HG03378 (cell line): ENCODE measurements around the gene THSD7A.
"Not testable (repeated sequence)": the region's sequence is repeated elsewhere in the genome, so short reads cannot be mapped to it uniquely, and the experiment has no call there.

Experiments
- ATAC-seq: cut with Tn5 transposase; IDR thresholded peaks from one replicate; pipeline ENCODE4 v1.9.1; 2021; ENCODE audit warnings: mild to moderate bottlenecking, moderate library complexity; ENCODE audit not compliant: unreplicated experiment

The THSD7A gene

DNA sequence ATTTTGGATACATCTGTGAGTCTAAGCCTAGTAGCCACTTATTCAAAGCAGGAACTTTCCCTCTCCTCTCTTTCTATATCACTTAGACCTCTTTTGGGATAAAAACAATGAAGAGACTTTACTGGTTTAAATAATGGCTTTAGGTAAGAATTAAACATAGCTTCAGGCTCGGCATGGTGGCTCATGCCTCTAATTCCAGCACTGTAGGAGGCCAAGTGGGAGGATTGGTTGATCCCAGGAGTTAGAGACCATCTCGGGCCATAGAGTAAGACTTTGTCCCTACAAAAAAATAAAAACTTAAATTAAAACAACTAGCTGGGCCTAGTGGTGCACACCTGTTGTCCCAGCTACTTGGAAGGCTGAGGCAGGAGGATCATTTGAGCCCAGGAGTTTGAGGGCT, 304.3 kb downstream of the THSD7A start:
- ATAC-seq = no peak

DNA sequence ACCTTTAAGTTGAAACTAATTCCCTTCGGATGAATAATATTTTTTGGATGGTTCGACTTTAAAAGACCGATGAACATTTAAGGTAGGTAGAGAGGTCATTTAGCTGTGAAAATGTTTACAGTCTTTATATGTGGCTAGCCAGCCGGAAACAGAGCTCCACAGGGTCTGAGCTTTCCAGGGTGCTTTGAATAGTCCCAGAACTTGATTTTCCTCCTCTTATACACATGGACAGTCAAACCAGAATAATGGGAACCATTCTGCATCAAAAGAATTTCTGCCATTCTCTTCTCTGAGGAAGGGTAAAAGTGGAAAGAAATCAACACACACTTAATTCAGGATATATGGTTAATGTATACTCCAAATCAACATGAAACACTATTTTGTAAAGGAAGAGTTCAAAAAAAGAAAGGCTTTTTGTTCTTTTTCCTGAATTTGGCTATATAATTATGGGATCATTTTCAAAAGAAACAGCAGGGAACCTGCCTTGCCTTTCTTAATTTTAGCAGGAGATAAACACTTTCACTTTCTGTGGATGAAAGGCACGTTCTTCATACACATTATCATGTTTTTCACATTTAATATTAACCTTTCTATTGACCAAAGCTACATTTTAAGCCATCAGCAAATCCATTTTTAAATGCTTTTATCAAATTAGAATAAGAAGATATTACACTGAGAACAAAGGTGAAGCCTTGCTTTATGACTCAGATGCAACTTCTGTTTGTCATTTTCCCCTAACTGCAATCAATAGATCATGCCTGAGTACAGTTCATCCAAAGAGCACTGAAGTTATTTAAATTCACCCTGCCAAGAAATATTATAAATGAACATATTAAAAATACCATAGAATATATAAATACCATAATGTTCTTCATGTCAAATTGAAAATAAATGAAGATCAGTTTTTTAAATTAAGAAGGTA, 307.3 kb downstream of the THSD7A start:
- ATAC-seq = no peak

DNA sequence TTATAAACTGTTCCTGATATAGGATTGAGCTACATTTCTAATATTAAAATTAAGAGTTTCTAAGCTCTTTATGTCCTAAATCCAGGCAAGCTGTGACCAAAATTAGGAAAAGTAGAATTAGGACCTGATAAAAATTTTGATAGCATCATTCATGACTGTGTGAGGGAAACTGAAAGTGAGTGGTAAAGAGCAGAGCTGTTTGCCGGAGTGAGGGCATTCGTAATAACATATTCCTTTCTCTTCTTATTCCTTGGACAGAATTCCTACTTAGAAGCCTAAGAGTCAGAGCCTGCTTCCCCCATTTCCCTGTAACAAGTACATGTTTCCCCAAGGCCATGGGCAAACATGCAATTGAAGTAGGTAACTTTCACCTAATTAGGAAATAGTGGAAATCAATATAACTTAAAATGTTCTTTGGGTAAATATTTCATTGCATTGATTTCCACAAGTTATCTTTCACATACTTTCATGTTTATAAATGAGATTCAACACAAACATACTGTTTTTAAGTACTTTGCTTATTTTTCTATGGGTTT, 310.0 kb downstream of the THSD7A start:
- ATAC-seq = not testable (repeated sequence)

DNA sequence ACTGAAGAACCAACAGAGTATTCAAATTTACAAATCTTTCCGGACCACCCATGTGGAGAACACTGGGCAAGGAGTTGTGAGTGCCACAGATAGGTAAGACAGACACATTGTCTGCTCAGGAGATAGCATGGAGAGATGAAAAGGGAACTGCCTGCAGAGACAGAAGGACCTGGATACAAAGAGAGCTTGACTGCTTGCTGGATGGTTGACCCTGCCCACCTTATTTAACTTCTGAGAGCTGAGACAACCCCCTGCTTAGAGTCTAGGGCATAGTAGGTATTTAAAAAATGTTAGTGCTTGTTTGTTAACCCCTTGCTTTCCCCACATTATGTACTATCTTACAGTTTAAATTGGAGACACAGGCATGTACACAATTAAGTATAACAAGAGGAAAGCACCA, 314.1 kb downstream of the THSD7A start:
- ATAC-seq = no peak

DNA sequence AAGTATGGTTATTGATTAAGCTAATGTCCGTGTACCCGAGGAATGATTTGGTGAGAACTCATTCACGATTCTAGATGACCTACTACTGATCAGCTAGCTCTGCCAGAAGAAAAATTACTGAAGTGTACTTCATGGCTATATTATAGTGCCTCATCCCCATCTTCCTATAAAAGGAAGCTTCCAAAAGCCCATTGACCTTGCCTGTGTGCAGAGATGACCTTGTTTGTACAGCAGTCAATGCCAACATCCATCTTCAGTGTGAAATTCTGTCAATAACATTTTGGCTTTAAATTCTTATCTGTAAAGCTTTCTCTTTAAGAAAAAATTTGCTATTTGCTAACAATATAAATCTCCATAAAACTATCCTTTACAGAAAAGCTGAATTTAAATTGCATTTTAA, 315.7 kb downstream of the THSD7A start:
- ATAC-seq = no peak

DNA sequence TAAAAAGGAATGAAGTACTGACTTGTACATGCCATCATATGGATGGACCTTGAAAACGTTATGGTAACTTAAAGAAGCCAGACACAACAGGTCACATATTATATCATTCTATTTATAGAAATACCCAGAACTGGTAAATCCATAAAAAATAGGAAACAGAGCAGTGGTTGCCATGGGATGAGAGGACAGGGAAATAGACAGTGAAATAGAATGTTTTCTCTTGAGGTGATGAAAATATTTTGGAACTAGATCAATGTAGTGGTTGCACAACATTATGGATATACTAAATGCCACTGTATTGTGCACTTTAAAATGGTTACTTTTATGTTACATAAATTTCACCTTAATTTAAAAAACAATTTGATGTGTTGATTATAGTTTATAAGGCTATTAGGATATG, 318.5 kb downstream of the THSD7A start:
- ATAC-seq = no peak

DNA sequence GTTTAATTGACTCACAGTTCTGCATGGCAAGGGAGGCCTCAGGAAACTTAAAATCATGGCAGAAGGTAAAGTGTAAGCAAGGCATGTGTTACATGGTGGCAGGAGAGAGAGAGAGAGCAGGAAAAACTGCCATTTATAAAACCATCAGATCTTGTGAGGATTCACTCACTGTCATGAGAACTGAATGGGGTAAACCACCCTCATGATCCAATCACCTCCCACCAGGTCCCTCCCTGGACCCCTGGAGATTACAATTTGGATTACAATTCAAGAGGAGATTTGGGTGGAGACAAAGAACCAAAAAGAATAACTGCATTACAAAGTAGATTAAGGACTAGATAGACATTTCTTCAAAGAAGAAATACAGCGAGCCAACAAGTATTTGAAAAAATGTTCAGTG, 324.1 kb downstream of the THSD7A start:
- ATAC-seq = no peak

DNA sequence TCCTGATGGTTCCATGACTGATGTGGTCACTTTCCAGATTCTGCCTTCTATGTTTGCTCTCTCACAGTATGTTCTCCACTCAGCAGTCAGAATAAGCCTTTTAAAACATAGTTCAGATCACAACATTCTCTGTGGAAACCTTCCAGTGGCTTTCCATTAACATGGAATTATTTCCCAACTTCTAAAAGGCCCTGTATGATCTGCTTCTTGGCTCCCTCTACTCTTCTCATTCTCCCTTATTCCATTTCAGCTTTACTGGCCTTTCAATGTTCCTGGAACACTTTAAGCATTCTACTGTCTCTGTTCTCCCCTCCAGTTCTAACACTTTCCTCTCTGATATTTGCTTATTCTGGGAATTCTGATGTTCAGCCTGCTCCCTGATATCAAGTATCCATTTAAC, 325.6 kb downstream of the THSD7A start:
- no peak for ATAC-seq

DNA sequence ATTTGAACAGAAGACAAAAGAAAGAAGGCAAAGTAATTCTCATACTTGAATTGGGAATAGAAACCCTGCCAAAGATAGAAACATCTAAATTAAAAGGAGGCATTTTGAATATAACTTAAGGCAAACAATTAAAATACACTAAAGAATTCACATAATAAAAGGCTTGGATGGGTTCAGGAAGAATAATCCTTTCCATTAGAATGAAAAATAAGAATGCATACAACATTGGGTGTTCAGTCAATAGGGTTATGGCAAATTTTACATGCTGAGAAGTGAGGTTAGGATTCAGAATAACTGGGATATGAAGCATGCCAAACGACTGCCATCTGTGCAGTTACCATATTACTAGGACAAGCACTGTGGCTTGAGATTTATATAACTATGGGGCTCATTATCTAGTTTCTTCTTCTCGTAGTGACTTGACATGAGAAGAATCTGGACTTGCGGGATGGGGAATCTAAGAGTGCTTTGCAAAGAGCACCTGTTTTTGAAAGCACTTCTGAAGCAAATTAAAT, 326.5 kb downstream of the THSD7A start:
- ATAC-seq = no peak

DNA sequence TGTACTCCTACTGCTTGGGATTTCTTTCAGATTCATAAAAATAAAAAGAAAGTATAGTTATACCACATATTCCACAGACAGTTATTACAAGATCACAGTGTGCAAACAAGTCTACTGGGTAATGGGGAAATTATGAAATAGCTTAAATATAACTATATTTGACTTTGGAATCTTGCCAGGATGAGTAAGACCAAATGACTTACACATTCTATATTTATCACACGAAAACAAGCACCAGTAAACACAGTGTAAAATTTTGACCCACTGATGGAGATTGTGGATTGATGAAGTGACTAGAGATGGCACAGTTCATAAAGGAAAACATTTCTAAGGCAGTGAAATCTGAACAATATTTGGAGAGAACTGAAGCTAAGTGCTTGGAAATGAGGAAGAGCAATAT, 339.7 kb downstream of the THSD7A start:
- ATAC-seq = no peak

DNA sequence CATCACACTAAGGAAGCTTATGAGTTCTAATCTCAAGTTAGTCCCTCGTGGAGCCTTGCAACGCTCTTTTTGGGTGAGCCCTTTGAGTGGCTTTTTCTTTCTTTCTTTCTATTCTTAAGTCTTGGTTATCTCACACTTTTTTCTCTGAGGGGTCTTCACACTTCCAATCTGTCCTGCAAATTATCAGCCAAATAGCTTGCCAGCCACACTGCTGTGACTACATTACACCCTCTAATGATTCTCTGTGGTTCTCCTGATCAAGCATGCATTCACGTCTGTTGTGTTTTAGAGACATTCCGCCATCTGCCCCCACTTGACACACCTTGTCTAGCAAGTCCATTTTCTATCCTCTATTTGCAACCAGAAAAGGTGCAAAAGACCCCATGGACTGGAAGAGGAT, 340.2 kb downstream of the THSD7A start:
- ATAC-seq = no peak

DNA sequence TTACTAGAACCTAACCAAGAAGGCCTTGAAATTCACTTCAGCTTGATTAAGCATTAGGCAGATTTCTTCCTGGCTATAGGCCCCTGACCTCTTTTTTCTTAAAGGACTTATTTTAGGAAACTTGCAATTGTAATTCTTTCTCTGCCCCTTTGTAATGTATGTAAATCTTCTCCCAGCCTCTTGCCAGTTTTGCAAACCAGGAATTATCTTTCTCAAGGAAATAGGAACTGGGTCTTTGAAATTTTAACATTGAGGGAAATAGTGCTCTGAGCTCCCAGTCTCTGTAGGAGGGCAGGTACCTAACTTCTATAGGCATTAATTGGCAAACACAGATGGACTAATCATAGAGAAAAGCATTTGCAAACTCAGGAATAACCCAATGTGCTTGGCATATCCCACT, 342.7 kb downstream of the THSD7A start:
- no peak for ATAC-seq

DNA sequence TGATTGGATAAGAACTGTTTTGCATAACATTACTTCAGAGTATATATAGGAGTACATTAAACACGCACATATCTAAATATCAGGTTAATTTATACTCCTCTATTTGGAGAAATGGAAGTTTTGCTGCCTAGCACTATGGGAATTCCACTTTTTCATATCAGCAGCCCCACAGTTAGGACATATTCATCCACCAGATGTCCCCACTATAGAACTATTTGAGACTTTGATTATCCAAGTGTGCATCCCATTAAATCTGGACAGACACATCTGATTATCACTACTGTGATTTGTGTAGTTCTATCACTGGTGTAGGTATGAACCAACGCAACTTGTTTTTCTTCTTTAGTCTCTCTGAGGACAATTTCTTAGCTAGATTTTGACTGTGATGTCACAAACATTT, 345.7 kb downstream of the THSD7A start:
- ATAC-seq = no peak

DNA sequence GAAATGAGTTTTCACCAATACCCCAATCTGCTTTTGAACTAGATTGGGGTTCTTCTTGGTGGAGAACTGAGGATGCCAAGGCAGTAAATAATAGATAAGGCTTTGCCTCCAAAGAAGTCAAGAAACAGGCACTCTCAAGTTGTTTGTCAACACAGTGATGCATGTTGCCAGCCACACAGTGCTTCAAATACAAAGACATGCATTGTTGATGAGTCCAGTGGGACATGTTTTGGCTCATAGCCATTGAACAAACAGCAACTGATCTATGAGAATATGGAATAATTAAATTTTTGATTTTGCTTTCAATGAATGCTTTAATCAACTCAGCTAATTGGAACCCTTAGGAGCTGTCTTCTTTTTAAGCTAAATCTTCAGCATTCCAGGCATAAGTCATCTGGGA, 346.4 kb downstream of the THSD7A start:
- no peak for ATAC-seq

DNA sequence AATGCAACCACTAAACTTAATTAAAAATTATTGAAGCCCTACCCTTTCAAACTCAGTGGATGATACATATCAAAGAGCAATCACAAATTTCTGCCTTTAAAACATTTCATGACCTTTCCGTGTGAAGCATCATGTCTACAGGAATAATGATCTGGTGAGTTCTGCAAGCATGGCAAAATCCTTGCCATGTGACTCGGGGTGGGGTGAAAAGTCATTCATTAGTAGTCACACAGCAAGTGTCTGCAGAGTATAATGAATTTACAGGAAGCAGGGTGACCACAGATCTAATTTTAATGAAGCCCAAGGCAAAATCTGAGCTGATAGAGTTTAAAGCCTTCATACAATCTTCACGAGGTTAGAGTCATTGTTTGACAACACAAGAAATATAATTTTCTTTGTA, 351.9 kb downstream of the THSD7A start:
- ATAC-seq = no peak

DNA sequence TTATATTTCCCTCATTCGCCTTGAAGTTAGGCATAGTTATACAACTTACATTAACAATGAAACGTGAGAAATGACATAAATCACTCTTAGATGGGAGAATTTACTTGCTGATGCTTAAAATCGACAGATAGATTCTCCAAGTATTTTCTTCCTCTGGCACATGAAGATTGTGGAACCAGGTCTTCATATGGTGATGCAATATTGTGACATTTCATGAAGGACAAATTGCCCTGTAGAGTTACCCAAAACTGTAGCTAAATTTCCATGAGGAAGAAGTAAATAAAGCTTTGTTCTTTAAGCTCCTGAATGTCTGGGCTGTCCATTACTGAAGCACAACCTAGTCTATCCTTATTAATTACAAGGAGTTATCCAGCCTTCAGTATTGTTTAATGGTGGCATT, 353.1 kb downstream of the THSD7A start:
- no peak for ATAC-seq

DNA sequence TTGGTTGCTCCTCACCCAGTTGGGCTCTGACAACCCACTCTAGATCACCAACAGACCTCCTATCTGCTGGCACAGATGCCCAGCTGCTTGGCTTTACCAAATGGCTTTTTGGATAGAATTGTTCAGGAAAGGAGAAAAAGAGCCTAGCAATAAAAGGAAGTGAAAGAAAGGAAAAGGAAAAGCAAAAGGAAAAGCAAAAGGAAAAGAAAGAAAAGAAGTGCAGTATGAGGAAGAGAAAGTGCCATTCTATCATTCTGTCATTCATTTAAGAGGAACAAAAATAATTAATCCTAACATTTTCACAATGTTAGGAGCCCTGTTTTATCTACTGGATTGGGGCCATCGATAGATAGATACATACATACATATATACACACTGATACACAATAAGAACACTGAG, 353.6 kb downstream of the THSD7A start:
- ATAC-seq = no peak

DNA sequence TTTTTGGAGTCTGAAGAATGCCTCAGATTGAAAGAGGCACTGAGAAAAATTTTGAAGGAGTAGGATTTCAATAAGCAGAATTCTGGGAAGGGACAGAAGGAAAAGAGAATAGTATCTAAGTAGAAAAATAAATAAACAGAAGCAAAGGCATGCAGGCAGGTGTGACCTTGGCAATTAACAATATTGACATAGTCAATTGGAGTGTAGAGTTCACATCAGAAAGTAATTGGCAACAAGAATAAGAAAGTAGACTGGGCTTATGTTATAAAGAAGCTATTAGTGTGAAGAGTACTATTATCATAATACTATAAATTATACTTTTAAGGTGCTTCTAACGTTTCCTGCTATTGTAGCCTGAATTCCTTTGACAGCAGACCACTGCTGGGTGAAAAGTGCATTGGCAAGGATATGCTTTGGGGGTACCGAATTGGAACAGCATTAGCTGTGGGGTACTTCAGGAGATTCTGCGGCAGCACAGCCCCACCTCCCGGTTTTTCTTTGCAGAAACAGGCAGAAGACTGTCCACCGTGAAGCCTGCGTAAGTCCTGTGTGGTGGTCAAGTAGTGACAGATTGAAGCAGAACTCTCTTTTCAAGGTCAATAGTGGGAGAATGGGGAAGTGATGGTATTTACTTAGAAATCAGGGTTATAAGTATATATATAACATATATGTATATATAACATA, 357.0 kb downstream of the THSD7A start:
- no peak for ATAC-seq

DNA sequence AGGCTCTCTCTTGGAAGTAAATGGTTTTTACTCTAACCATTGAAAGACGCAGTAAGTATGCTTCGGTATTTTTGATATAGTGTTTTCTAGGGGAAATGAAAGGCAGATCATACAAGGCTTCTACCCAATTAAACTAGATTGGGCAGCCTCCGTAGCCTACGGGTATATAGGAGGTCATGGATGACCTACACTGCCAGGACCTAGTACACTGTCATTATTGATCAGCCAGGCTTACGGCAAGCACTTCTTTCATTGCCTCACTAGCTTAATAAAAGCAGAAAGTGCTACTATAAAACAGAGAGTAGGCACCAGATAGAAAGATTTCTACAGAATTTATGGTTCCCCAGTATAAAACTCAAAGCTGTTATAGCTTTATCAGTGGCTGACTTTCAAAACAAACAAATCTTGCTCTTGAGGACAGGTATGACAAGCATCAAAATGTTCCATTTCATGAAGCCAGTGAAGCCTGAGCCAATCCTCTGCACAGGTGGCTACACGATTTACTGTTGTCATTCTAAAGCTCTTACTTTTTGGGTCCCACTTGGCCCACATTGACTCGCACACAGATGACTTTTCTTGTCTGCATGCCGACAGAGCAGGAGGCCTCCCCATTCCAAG, 358.1 kb downstream of the THSD7A start:
- ATAC-seq = no peak

DNA sequence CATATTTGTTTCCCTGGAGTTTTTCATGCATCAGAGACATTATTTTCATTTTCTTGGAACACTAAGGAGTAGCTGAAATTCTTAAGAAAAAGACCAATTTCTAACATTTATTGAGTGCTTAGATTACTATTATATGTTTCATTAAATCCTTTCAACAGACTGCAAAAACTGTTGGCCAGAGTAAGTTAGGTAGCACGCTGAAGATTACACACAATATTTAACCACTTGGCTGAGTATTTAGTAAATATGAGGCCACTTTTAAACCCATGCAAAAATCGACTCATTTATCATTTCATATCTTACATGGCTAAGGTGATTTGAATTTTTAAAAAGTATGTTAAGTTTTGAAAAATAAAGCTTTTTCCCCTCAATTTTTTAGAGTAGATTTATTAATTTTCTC, 358.8 kb downstream of the THSD7A start:
- ATAC-seq = no peak

DNA sequence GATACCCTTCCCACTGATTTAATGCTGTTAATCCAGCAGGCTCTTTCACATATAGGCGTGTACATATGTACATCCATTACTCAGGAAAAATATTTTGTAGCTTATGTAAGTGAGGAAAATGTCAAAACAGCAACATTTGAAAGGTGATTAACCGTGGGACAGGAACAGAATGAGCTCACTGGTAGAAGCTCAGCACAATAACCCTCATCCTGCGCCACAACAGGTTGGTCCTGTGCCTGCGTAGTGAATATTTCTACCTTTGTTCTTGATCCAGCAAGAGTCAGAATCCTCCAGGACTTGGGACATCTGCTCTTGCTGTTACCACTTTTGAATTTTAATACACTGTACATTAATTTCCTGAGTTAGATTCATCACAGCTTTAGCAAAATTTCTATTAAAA, 359.4 kb downstream of the THSD7A start:
- ATAC-seq = no peak
